Stimulated activated CD4-positive, alpha-beta T cell treated with anti-CD3 and anti-CD28 coated beads, Interleukin-4, amount 100 ng/mL, for 1 hour (primary cell): ENCODE measurements around the gene UST.

Source experiments
- DNase-seq: peaks from one replicate; pipeline ENCODE4 v3.0.0-alpha.2; 2020

Gene UST

DNA sequence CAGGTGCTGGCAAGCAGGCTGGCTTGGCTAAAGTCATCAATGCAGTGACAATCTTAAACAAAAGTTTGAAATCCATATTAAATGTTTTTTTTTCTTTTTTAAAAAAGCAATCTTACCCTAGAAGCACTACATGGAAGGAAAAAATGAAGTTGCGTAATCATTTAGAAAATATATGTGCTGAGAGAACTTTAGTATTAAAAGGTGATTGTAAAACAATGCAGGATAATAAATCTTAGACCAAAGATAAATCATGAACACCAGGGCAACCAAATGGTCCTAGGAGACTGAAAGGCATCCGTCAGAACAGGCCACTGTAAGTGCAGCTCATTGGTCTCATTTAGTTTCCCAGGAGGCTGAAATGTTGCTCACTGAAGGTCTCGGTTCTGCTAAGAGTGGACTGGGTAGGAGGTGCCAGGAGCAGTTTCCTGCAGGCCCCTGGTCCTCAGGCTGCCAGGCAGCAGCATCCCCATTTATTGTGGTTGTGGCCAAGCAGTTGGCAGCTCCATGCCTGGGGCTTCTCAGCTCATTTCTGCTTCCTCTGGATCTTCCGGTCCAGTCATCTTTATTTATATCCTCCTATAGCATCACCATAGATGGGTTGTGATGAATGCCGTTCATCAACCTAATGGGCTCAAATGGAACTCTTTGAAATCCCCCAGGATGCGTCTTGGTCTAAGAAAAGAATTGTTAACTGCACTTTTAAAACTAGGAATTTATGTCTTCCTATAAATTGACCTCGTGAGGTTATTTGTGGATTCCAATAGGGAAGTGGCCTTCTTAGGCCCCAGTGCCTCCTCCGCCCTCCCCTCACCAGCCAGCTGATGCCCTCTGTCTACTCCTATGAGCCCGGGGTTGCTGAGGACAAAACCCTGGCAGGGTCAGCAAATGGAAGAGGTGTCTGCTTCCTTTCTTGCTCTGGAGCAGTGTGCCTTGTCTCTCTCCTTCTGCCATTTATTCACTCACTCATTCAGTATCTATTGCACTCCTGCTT lies 269.0 kb downstream of the UST start:
- no peak for DNase-seq

DNA sequence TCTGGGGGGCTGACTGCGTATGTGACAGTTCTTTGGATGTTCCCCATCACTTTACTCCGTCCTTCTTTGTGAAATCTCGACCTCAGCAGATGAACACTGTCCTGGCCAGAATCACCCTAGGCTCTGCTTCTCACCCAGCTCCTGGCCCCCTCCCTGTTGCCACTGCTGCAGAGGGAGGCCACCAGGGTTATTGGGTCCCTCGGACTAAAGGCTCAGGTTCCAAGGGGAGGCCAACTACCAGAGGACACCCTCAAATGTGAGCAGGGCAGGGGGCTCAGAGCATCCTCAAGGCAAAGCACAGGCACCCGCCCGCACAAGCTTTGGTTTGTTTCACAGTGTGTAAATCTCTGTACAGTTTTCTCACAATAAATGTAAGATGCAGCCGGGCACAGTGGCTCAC lies 269.9 kb downstream of the UST start:
- DNase-seq: no peak

DNA sequence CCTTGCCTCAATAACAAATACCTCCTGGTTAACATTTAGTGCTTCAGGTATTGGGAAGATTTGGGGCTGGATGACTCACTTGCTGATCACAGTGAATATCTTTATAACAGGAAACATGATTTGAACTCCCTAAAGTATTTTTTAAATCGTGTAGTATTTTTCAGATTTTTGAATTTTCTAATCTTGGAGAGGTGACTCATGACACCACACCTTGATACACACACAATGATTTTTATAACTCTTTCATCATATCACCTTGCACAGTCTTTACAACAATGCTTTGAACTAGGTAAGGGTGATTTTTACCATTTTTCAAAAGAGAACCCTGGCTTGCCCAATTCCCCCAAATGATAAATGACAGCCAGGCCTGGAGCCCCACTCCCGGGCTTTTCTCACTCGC lies 273.5 kb downstream of the UST start:
- DNase-seq: no peak

DNA sequence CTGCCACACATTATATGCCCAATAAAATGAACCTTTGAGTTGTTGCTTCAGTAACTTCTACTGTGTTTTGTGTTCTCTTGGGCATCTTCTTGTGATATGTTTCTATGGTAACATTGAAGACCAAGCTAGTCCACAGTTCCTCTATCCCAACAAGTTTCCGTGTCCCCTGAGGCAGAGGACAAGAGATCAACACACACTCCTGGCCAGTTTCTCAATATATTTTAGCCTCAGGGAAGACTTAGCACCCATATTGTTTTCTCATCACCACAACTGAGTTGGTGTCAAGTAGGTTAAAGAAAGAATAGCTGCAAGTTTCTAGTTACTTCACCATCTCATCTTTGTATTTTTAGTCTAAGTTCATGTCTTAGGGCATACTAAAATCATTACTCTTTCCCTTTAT lies 277.5 kb downstream of the UST start:
- no peak for DNase-seq

DNA sequence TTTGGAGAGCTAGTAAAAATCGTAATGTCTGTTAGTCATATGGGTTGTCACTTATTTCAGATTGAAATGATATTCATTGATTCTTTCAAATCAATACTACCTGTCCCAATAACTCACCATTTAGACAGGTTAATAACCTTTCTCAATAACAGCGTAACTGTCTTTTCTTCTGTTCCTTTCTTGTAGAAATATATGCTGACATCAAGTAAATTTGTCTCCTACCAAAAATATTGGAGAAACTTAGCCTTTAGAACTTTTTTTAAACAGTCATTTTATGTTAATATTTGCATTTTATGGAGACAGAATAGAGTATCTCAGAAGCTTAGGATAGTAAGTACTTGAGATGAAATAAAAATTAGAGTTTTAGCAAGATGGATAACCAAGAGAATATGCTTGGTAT lies 278.2 kb downstream of the UST start:
- DNase-seq: no peak

DNA sequence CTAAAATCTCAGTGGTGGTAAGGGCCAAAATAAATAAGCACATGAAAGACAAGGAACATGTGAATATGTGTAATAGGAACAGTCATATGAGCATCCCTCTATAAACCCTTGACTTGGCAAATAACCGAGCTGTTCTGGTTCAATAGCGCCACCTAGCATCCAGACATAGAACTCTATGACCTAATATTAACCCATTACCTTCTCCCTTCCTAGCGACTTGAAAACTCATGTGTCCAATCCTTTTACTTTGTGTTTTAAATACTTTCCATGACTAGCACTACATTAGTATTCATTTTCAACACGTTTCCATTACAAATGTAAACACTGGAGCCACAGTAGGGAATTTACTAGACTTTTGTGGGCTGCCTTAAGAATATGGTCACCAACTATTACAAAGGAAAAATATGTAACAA lies 279.7 kb downstream of the UST start:
- no peak for DNase-seq

DNA sequence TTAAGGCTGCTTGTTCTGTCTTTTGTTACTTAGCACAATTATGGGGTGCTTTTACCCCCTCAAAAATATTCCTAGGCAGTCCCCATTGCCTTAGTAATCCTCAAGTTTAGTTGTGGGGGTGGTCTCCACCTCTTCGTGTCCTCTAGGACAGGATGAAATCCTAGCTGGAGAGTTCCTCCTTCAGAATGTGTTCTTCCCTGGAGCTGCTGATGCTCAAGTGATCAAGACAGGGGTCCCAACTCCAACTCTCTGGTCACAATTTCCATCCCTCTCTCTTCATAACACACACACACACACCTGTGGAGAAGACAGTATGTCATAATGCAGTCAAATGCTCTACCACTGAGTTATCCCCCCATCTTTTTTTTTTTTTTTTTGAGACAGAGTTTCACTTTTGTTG lies 280.7 kb downstream of the UST start:
- DNase-seq: no peak

DNA sequence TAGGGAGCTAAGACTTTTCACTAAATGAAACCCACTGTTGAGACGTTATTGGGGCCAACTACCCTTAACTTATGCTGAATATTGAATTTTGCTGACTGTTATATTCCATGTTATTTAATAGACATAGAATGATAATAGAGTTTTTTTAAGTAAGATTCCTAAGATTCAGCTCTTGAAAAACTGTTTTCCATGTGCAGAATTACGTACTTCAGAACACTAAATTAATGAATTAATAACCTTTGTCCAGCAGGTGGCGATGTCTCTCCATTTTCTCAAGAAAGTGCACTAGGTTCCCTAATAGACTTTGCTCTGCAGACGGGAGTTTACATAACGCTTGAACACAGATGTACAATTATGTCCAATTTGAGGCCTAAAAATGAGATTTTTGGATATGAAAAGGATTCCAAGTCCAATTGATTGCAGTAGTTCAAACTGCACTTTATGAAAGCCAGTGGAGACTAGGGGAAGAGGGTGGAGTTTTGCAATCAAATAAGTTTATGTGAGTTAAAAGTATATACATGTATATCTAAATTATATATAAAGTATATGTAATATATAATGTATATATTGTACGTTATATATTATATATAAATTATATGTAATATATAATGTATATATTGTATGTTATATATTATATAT lies 282.1 kb downstream of the UST start:
- peak; percentile 51 for DNase-seq

DNA sequence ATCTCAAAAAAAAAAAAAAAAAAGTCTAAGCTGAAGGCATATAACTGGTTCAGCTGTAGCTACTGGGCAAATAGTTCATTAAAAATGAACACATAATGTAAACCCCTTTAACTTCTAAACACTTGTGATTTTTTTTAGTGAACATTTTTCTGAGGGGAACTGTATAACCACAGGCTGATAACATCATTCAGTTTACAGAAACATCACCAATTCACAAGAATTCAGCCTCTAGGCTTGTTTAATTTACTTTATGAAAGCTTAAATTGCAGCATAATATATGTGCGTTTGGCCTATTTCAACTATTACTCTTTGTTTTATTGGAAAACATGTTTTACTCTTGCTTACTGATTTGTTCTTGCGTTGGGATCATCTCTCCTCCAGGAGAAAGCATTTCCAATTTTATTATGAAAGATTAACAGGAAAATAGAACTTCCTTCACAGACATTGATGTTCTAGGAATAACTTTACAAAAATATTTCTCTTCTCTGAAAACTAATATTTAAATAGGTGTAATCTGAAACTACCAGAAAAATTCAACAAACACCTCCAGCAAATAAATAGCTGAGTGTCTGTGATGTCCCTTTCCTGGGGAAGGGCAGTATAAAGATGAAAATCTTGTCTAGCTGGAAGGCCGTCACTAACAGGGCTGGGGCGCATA lies 284.5 kb downstream of the UST start:
- DNase-seq: no peak

DNA sequence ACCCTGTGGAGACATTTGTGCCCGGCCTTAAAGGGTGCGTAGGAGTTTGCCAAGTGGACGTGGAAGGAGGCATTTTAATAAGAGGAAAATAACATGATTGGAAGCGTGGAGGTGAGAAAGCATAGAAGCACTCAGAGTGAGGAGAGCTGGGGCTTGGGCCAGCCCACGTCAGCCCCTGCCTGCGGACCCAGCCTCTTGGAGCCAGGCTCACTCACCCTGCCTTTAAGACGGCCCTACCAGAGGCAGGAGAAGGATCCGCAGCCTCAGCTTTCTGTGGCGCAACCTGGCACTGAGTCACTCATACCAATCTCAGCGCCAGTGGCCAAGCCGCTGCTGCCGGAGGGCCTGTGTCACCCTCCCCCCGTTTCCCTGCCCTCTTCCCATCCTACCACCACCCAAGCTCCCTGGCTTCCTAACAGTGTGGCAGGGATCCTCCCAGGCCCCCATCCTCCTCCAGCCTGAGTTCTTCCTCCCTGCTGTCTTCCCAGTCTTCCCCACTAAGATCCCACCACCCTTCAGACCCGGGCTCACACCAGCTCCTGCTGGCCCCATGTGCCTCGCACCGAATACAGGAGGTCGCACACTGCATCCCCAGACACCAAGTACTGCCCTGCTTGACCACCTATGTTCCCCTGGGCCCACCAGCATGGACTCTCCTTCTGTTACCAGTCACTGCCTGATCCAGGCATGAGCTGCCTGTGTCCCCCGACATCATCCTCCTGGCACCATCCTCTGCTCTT lies 285.2 kb downstream of the UST start:
- peak; percentile 31 for DNase-seq

DNA sequence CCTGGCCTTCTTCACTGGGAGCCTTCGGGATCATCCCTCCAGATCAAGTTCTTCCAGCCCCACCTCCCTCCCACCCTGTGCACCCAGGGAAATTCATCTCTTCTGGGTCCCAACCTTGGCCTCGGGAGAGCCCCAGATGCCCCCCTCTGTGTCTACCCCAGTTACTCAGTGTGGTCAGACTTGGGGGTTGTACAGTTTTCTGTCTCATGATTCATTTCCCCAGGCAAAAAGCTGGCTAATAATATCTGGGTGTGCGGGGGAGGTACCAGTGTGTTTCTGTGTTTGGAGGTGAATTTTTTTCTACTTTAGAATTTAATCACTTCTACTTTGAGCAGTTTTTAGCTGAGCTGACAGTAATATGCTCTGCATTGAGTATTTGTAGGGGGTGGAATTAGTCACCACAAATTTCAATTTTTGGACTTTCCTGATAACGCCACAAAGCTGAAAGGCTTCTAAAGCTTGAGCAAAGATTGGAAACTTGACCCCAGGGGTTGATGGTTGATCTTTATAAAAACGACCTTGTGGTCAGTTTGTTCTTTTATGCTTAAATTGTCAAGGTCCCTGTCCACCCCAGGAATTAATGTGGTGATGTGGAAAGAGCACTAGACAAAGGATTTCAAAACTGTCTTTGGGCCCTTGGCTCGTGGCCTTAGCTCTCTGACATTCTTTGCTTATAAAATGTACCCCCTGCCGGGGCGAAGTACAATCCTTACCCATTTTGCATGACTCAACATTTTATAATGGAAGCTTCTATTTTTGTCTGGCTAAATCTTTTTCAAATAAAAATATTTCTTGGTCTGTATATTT lies 286.0 kb downstream of the UST start:
- DNase-seq: peak; percentile 48

DNA sequence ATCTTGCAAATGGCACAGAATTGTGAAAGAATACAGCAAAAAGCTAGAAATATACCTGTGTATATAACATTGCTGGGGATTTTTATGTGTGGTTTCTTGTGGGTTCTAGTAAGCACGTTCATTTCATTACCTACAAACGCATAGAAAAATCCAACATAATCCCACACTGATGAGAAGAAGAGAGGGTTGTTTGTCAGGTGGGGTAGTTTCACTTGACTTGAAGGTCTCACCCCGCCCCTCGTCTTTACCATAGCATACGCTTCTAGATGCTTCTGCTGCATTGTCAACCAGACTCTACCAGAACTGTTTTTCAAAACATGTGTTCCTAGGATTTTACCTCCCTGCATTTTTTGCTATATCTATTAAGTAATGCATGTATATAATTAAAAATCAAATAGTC lies 286.6 kb downstream of the UST start:
- DNase-seq: peak; percentile 16

DNA sequence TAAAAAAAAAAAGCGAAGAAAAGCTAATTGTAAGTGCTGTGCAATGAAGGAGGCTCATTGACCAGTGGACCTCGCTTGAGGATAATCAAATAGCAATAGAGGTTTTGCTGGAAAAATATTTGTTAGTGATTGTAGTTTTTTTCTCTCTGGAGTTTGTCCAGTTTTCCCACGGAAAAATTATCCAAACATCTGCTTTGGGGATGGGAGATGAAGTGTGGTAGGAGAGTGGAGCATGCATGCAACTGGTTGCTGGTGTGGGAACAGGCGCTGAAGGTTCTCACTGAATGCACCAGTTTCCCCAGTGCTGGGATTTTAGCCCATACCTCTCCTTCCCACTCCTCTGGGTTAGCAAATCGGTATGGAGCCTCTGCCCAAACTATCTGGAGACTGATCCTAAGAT lies 288.9 kb downstream of the UST start:
- no peak for DNase-seq

DNA sequence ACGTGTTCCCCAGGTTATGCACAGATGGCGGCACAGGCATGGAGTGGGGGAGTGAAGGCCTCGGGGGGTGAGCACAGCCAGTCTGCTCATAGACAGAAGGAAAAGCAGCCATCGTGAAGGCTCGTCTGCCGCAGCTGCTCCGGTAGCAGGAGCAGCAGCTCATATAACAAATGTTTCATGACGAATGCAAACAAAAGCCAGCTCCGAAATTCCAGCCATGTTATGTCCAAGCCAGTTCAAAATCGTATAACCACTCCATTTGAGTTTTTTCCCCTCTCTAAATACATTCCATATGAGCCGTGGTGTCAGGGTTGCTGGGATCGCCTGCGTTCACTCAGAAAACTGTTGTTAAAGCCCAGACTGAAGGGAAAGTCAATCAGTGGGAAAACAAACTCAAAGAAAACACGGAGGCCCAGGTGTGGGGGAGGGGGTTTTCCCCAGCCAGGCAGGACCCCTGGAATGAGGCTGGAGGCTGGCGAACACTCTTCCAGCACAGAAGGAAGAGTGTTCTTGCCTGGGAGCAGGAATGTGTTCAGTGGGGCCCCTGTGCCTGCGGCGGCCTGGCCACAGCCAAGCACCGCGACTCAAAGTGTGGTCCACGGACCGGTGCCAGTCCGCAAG lies 290.3 kb downstream of the UST start:
- DNase-seq: no peak

DNA sequence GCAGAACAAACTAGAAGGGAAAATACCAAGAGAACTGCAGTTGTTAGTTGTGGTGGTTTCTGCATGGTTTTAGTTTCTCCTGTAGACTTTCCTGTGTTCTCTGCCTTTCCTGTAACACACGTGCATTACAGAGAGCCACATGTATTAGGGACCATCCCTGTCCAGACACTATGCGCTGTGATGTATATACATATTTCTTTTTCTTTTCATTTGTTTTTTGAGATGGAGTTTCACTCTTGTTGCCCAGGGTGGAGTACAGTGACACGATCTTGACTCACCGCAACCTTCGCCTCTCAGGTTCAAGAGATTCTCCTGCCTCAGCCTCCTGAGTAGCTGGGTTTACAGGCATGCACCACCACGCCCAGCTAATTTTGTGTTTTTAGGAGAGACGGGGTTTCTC lies 292.2 kb downstream of the UST start:
- peak; percentile 25 for DNase-seq

DNA sequence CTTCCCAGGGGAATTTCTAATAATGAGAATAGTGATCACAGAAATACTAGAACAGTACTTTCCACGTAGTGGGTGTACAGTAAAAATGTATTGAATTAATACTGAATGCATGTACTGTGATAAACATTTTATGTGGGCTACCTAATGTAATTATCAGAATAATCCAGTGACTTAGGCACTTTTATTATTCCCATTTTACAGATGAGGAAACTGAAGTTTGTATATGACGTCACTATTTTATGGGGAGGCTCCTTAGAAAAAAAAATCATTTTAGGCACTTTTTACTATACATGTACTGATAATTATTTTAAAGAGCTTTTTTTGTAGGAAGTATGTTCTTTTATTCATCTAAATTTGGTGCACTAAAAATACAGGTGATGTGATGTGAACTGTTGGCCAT lies 295.1 kb downstream of the UST start:
- DNase-seq: no peak

DNA sequence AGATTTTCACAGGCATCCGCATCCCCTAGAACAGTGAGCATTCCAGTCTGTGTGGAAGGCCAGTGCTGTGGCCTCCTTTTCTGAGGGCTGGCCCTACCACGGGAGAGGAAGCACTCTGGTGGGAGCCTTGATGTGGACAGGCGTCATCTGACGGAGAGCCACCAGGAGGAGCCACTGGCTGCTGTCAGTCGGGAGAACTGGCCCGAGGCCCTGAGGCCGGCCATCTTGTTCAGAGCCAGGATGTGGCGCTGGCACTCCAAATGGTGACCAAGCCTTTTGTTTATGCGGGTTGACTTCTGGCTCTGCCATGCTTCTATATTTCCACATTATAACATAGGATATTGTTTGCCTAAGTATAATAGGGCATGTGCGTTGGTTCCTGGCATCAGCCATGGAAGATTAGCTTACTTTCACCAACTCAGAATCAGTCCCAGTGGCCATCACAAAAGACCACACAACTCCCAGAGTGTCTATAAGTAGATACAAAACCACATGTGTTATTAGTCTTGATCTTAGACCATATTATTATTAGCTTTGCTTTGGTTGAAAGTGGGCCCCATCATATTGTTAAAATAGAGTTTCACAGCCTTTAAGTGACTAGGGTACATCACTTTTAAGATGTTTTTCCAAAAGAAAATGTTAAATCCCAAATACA lies 296.8 kb downstream of the UST start:
- peak; percentile 31 for DNase-seq

DNA sequence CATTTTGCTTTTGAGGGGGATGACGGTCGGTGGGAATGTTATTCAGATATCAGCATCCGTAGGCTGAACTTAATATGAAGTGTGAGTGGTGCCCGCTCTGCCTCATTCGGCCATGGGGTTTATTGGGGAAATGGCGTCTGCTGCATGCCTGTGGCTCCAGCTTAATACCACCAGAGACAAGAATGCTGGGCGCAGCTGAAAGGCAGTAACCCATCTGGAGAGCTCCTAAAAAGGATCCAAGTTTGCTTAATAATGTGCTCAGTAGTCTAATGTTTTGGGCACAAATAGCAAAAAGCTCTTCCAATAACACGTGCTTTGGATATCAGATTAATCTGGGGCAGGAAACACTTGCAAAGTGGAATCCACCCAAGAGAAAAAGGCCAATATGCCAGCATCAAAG lies 297.7 kb downstream of the UST start:
- DNase-seq: no peak

DNA sequence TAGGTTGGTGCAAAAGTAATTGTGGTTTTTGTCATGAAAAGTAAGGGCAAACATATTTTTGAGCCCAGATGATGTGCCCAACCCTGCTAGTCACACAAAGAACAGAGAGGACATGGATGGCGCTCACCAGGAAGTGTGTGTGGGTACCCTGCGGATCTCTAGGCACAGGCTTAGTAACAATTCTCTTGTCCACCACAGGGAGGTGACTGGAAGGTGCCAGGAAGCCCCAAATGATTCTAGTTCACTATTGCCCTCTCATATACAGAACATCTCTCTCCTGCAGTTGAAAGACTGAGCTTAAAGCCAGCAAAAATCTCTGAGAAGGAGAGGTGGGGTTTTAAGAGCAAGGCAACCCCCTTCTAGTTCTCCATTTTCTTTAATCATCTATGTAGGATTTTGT lies 298.6 kb downstream of the UST start:
- DNase-seq: no peak

DNA sequence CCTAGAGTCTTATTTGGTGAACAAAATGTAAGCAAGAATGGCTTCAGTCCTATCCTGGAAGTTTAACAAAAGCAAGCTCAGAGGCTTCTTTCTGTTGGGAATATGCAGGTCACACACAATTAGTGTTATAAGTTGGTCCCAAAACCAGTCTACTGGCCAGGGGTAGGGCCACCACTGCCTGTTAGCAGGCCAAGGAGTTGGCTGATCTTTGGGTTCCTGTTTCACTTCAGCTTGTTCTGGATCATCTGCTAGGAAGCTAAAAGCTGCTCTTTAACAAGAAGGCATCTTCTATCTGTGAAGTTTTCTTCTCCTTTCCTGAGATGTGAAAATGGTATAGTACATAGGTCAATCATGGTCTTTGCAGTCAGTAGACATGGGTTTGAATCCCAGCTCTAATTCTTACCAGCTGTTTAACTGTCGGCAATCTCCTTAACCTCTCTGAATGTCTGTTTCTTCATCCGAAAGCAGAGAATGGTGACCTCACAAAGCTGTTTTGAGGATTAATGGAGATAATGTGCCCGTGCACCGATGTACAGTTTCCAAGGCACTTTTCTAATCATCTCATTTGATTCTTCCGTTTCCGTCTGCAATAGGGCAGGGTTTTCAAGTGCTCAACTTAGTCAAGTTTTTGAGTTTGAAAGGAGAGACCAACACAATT lies 299.5 kb downstream of the UST start:
- DNase-seq: no peak

DNA sequence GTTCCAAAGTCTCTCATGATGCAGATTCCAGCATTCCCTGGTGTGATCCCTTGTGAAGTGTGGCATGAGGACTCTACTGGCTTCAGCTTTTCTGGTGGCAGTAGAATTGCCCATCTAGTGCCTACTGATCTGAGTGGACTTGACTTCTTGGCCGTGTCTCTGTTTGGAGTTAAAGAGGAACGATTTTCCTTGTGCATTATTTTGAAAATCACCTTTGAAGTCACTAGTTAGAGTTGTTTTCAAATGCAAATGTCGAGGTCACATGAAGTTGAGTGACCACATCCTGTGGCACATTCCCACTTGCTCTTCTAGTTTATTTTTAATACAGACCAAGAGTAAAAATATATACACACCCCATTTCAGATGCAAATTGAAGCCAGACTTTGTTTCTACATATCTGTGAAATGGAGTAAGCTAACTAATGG lies 300.0 kb downstream of the UST start:
- DNase-seq: no peak
